Measurements from ENCODE around the gene TENM4.

Gene TENM4

GRCh38 chr11:79013509-79013908 lies 427.3 kb downstream of the TENM4 start:
- Histone ChIP-seq H3K9ac (ENCODE audit: low read depth, low read length, poor library complexity) (no peak overlapping the region), H4K8ac (ENCODE audit: low read depth, low read length) (no peak overlapping the region), H2BK15ac (ENCODE audit: low read length) (no peak overlapping the region), H3K79me1 (ENCODE audit: low read depth, low read length) (no peaks in the 10 kb centered on the region), H3K4ac (ENCODE audit: low read length) (no peak overlapping the region), H3K27ac (replicated peaks; ENCODE audit: low read length) (no peak overlapping the region), H2BK5ac (ENCODE audit: low read length) (no peak overlapping the region), H2AK5ac (ENCODE audit: low read depth, low read length) (no peak overlapping the region), H3K4me2 (ENCODE audit: insufficient read depth, low read length, poor library complexity, severe bottlenecking) (no peak overlapping the region), H3K27me3 (ENCODE audit: control insufficient read depth in 3 of 3, insufficient read depth in 3 of 3, low read depth in 1 of 3, low read length in 3 of 3) (peaks cover 0 to 2% (median 0%) of the 10 kb centered on the region in 3 experiments), H3K36me3 (replicated peaks in 1 of 2; ENCODE audit: control insufficient read depth in 2 of 2, insufficient read depth in 2 of 2, low read length in 2 of 2) (no peaks in the 10 kb centered on the region), H4K91ac (ENCODE audit: low read depth, low read length, poor library complexity) (no peak overlapping the region), H2AFZ (ENCODE audit: low read length) (no peak overlapping the region), H3K18ac (ENCODE audit: low read length) (peak overlapping the region; percentile 31), H3K4me1 (ENCODE audit: control insufficient read depth in 2 of 2, insufficient read depth in 1 of 2, low read depth in 1 of 2, low read length in 2 of 2) (peaks cover 0 to 5% of the 10 kb centered on the region in 2 donors), H3K23ac (ENCODE audit: low read depth, low read length, poor library complexity) (no peak overlapping the region), H3K9me3 (replicated peaks in 1 of 2; ENCODE audit: control insufficient read depth in 2 of 2, insufficient read depth in 1 of 2, low read depth in 1 of 2, low read length in 2 of 2) (peaks cover 2 to 4% of the 10 kb centered on the region in 2 donors), H2BK120ac (ENCODE audit: low read depth, low read length) (no peak overlapping the region), H2BK12ac (ENCODE audit: low read length) (no peak overlapping the region), H3K14ac (ENCODE audit: low read length) (no peak overlapping the region), H3K4me3 (ENCODE audit: low read length in 2 of 2) (no peak overlapping the region)
- no CpG with 5 or more reads among the region's 3 CpGs for WGBS, 2 donors (ENCODE audit: extremely low coverage in 2 of 2, insufficient read length in 2 of 2, insufficient replicate concordance in 1 of 2)
- no peak for DNase-seq (ENCODE audit: low spot score)

- Histone ChIP-seq H3K4me1 (ENCODE audit: control insufficient read depth in 2 of 2, insufficient read depth in 1 of 2, low read depth in 1 of 2, low read length in 2 of 2) (peaks cover 0 to 5% of the 10 kb centered on the region in 2 donors), H2BK15ac (ENCODE audit: low read length) (no peak overlapping the region), H2BK12ac (ENCODE audit: low read length) (no peak overlapping the region), H2BK5ac (ENCODE audit: low read length) (no peak overlapping the region), H3K23ac (ENCODE audit: low read depth, low read length, poor library complexity) (no peak overlapping the region), H3K27me3 (ENCODE audit: control insufficient read depth in 3 of 3, insufficient read depth in 3 of 3, low read depth in 1 of 3, low read length in 3 of 3) (peaks cover 0 to 2% (median 0%) of the 10 kb centered on the region in 3 experiments), H2BK120ac (ENCODE audit: low read depth, low read length) (no peak overlapping the region), H4K91ac (ENCODE audit: low read depth, low read length, poor library complexity) (no peak overlapping the region), H3K9me3 (replicated peaks in 1 of 2; ENCODE audit: control insufficient read depth in 2 of 2, insufficient read depth in 1 of 2, low read depth in 1 of 2, low read length in 2 of 2) (peaks cover 2 to 4% of the 10 kb centered on the region in 2 donors), H2AFZ (ENCODE audit: low read length) (no peak overlapping the region), H3K14ac (ENCODE audit: low read length) (no peak overlapping the region), H3K4ac (ENCODE audit: low read length) (no peak overlapping the region), H3K36me3 (replicated peaks in 1 of 2; ENCODE audit: control insufficient read depth in 2 of 2, insufficient read depth in 2 of 2, low read length in 2 of 2) (no peaks in the 10 kb centered on the region), H3K4me2 (ENCODE audit: insufficient read depth, low read length, poor library complexity, severe bottlenecking) (no peak overlapping the region), H3K9ac (ENCODE audit: low read depth, low read length, poor library complexity) (no peak overlapping the region), H4K8ac (ENCODE audit: low read depth, low read length) (no peak overlapping the region), H3K4me3 (ENCODE audit: low read length in 2 of 2) (no peak overlapping the region), H3K18ac (ENCODE audit: low read length) (no peak overlapping the region), H2AK5ac (ENCODE audit: low read depth, low read length) (no peak overlapping the region), H3K27ac (replicated peaks; ENCODE audit: low read length) (no peak overlapping the region), H3K79me1 (ENCODE audit: low read depth, low read length) (no peaks in the 10 kb centered on the region)
- no peak for DNase-seq (ENCODE audit: low spot score)
- WGBS, 2 donors (ENCODE audit: extremely low coverage in 2 of 2, insufficient read length in 2 of 2, insufficient replicate concordance in 1 of 2): no CpG with 5 or more reads among the region's 3 CpGs
Measured at GRCh38 chr11:79011357-79011756, 429.5 kb downstream of the TENM4 start.

- Histone ChIP-seq H3K79me1 (ENCODE audit: low read depth, low read length) (no peaks in the 10 kb centered on the region), H2BK120ac (ENCODE audit: low read depth, low read length) (no peak overlapping the region), H3K23ac (ENCODE audit: low read depth, low read length, poor library complexity) (no peak overlapping the region), H2AFZ (ENCODE audit: low read length) (no peak overlapping the region), H3K9me3 (replicated peaks in 1 of 2; ENCODE audit: control insufficient read depth in 2 of 2, insufficient read depth in 1 of 2, low read depth in 1 of 2, low read length in 2 of 2) (peaks cover 2 to 7% of the 10 kb centered on the region in 2 donors), H4K91ac (ENCODE audit: low read depth, low read length, poor library complexity) (no peak overlapping the region), H3K4ac (ENCODE audit: low read length) (no peak overlapping the region), H3K4me1 (ENCODE audit: control insufficient read depth in 2 of 2, insufficient read depth in 1 of 2, low read depth in 1 of 2, low read length in 2 of 2) (no peaks in the 10 kb centered on the region), H2AK5ac (ENCODE audit: low read depth, low read length) (no peak overlapping the region), H2BK12ac (ENCODE audit: low read length) (no peak overlapping the region), H3K9ac (ENCODE audit: low read depth, low read length, poor library complexity) (no peak overlapping the region), H3K18ac (ENCODE audit: low read length) (no peak overlapping the region), H3K27ac (replicated peaks; ENCODE audit: low read length) (no peak overlapping the region), H3K4me3 (ENCODE audit: low read length in 2 of 2) (no peak overlapping the region), H2BK5ac (ENCODE audit: low read length) (no peak overlapping the region), H3K27me3 (ENCODE audit: control insufficient read depth in 3 of 3, insufficient read depth in 3 of 3, low read depth in 1 of 3, low read length in 3 of 3) (no peaks in the 10 kb centered on the region), H3K36me3 (replicated peaks in 1 of 2; ENCODE audit: control insufficient read depth in 2 of 2, insufficient read depth in 2 of 2, low read length in 2 of 2) (no peaks in the 10 kb centered on the region), H3K14ac (ENCODE audit: low read length) (no peak overlapping the region), H4K8ac (ENCODE audit: low read depth, low read length) (no peak overlapping the region), H3K4me2 (ENCODE audit: insufficient read depth, low read length, poor library complexity, severe bottlenecking) (no peak overlapping the region), H2BK15ac (ENCODE audit: low read length) (no peak overlapping the region)
- DNase-seq (ENCODE audit: low spot score): no peak
- no CpG with 5 or more reads among the region's 13 CpGs for whole genome bisulfite sequencing, 2 donors (ENCODE audit: extremely low coverage in 2 of 2, insufficient read length in 2 of 2, insufficient replicate concordance in 1 of 2)
Measured at GRCh38 chr11:79007771-79008402, 432.9 kb downstream of the TENM4 start.

- H4K8ac ChIP-seq (ENCODE audit: low read depth, low read length): no peak overlapping the region
- H3K36me3 ChIP-seq (replicated peaks in 1 of 2; ENCODE audit: control insufficient read depth in 2 of 2, insufficient read depth in 2 of 2, low read length in 2 of 2): no peaks in the 10 kb centered on the region
- no peak overlapping the region for H3K14ac ChIP-seq (ENCODE audit: low read length)
- DNase-seq (ENCODE audit: low spot score): no peak
- WGBS, 2 donors (ENCODE audit: extremely low coverage in 2 of 2, insufficient read length in 2 of 2, insufficient replicate concordance in 1 of 2): no CpG with 5 or more reads among the region's 4 CpGs
- H3K4me1 ChIP-seq (ENCODE audit: control insufficient read depth in 2 of 2, insufficient read depth in 1 of 2, low read depth in 1 of 2, low read length in 2 of 2): no peaks in the 10 kb centered on the region
- no peak overlapping the region for H3K4me2 ChIP-seq (ENCODE audit: insufficient read depth, low read length, poor library complexity, severe bottlenecking)
- H3K23ac ChIP-seq (ENCODE audit: low read depth, low read length, poor library complexity): no peak overlapping the region
- no peak overlapping the region for H3K4me3 ChIP-seq (ENCODE audit: low read length in 2 of 2)
- no peak overlapping the region for H3K18ac ChIP-seq (ENCODE audit: low read length)
- H2AK5ac ChIP-seq (ENCODE audit: low read depth, low read length): no peak overlapping the region
- H3K79me1 ChIP-seq (ENCODE audit: low read depth, low read length): no peaks in the 10 kb centered on the region
- H2AFZ ChIP-seq (ENCODE audit: low read length): no peak overlapping the region
- H3K9ac ChIP-seq (ENCODE audit: low read depth, low read length, poor library complexity): no peak overlapping the region
- no peak overlapping the region for H2BK15ac ChIP-seq (ENCODE audit: low read length)
- no peak overlapping the region for H2BK12ac ChIP-seq (ENCODE audit: low read length)
- H2BK120ac ChIP-seq (ENCODE audit: low read depth, low read length): no peak overlapping the region
- peaks cover 5 to 9% of the 10 kb centered on the region in 2 donors for H3K9me3 ChIP-seq (replicated peaks in 1 of 2; ENCODE audit: control insufficient read depth in 2 of 2, insufficient read depth in 1 of 2, low read depth in 1 of 2, low read length in 2 of 2)
- H3K27ac ChIP-seq (replicated peaks; ENCODE audit: low read length): no peak overlapping the region
- no peak overlapping the region for H3K4ac ChIP-seq (ENCODE audit: low read length)
- no peak overlapping the region for H4K91ac ChIP-seq (ENCODE audit: low read depth, low read length, poor library complexity)
- no peak overlapping the region for H2BK5ac ChIP-seq (ENCODE audit: low read length)
- no peaks in the 10 kb centered on the region for H3K27me3 ChIP-seq (ENCODE audit: control insufficient read depth in 3 of 3, insufficient read depth in 3 of 3, low read depth in 1 of 3, low read length in 3 of 3)
Measured at GRCh38 chr11:79006854-79007253, 434.0 kb downstream of the TENM4 start.
